GM12878 (cell line): ENCODE measurements around the gene GALNT12. TPM values are rescaled to one million over a fixed set of nuclear protein-coding genes. Genes with fewer than 3 reads are reported as not detected.

ENCODE experiments used
- ATAC-seq: fragments of 200-7000 bp; cut with Tn5 transposase; 3 replicates; pipeline ENCODE4 v1.9.1; 2020; ENCODE audit warnings: mild to moderate bottlenecking, moderate library complexity
- BruUV-seq: library from RNA; stranded (reverse); fragments of 400-500 nt; replicated peaks from 2 replicates; lab custom pipeline; 2021; lab: Mats Ljungman, UMichigan
- CTCF ChIA-PET: fragments of 300-600 bp; sonication (Branson Sonifier 250); formaldehyde crosslinking; extraction: SDS; loops from one replicate; lab custom pipeline; 2021; ENCODE audit warnings: inconsistent platforms; lab: Yijun Ruan, JAX
- POLR2A ChIA-PET: fragments of 350-600 bp; formaldehyde crosslinking; extraction: SDS; loops from one replicate; lab custom pipeline; 2021; ENCODE audit warnings: inconsistent platforms; lab: Charles Lee
- RAD21 ChIA-PET: fragments of 300-600 bp; sonication (Branson Sonifier 250); formaldehyde crosslinking; loops from one replicate; lab custom pipeline; 2023; ENCODE audit warnings: antibody characterized with exemption; ENCODE audit not compliant: unreplicated experiment; lab: Charles Lee
- SMC1A ChIA-PET: fragments of 300-600 bp; sonication (Branson Sonifier 250); formaldehyde crosslinking; loops from one replicate; lab custom pipeline; 2023; ENCODE audit not compliant: unreplicated experiment, uncharacterized antibody; lab: Charles Lee
- DNase-seq: peaks from one replicate; pipeline ENCODE4 v3.0.0-alpha.2; 2011; ENCODE audit warnings: low read depth, low spot score
- FAIRE-seq: peaks from 3 replicates; lab custom pipeline; 2011; peaks lifted over from hg19 to GRCh38; lab: Jason Lieb, UNC
- H2AFZ ChIP-seq: 2 replicates; pipeline ENCODE4 v1.6.0; 2011; ENCODE audit warnings: low read depth, low read length, control low read depth; ENCODE audit not compliant: control insufficient read depth
- H3K27ac ChIP-seq: 2 replicates; pipeline ENCODE4 v1.5.1; 2011; ENCODE audit warnings: control low read depth; ENCODE audit not compliant: control insufficient read depth, insufficient read depth
- H3K27me3 ChIP-seq, 2 experiments: replicated peaks in 1 of 2; 2 replicates each; pipeline versions ENCODE4 v1.6.0 to v1.6.1; 2011; ENCODE audit warnings: low read length in 1 of 2; ENCODE audit not compliant: control insufficient read depth in 2 of 2, insufficient read depth in 2 of 2
- H3K36me3 ChIP-seq, 2 experiments: 2 replicates each; pipeline ENCODE4 v1.5.1; 2011; ENCODE audit warnings: low read length in 1 of 2; ENCODE audit not compliant: control insufficient read depth in 2 of 2, insufficient read depth in 2 of 2
- H3K4me1 ChIP-seq: 2 replicates; pipeline ENCODE4 v1.6.1; 2011; ENCODE audit warnings: mild to moderate bottlenecking, low read length, moderate library complexity, mixed read lengths; ENCODE audit not compliant: control insufficient read depth, insufficient read depth
- H3K4me2 ChIP-seq: 2 replicates; pipeline ENCODE4 v1.6.0; 2011; ENCODE audit warnings: control low read depth; ENCODE audit not compliant: control insufficient read depth, insufficient read depth
- H3K4me3 ChIP-seq: fragments of 200-600 bp; sonication (generic); 2 replicates; pipeline ENCODE4 v1.5.1; 2016
- H3K79me2 ChIP-seq: 2 replicates; pipeline ENCODE4 v1.6.0; 2011; ENCODE audit warnings: low read length; ENCODE audit not compliant: control insufficient read depth, insufficient read depth
- H3K9ac ChIP-seq: 2 replicates; pipeline ENCODE4 v1.8.0; 2011; ENCODE audit warnings: low read length, control low read depth, mixed read lengths; ENCODE audit not compliant: control insufficient read depth, insufficient read depth
- H3K9me3 ChIP-seq: replicated peaks from 3 replicates; pipeline ENCODE4 v1.5.1; 2011; ENCODE audit warnings: mild to moderate bottlenecking, low read length; ENCODE audit not compliant: control insufficient read depth, insufficient read depth
- H4K20me1 ChIP-seq: 2 replicates; pipeline ENCODE4 v1.6.0; 2011; ENCODE audit not compliant: control insufficient read depth, insufficient read depth
- ATF7 ChIP-seq: fragments of 450-650 bp; IDR thresholded peaks from 2 replicates; pipeline ENCODE4 v1.6.1; 2016; ENCODE audit warnings: low read depth, mild to moderate bottlenecking
- BMI1 ChIP-seq: fragments of 450-650 bp; IDR thresholded peaks from 2 replicates; pipeline ENCODE4 v1.6.1; 2016; ENCODE audit warnings: mild to moderate bottlenecking, moderate library complexity, borderline replicate concordance
- ETV6 ChIP-seq, 2 experiments: fragments of 450-650 bp in 1 of 2; IDR thresholded peaks in 1 of 2; conservative IDR thresholded peaks in 1 of 2; 2 replicates each; pipeline ENCODE4 v1.6.1; 2014; ENCODE audit warnings: antibody characterized with exemption in 1 of 2, borderline replicate concordance in 1 of 2, low read depth in 1 of 2, mild to moderate bottlenecking in 1 of 2, moderate library complexity in 1 of 2
- FOS ChIP-seq: IDR thresholded peaks from 3 replicates; pipeline ENCODE4 v1.6.1; 2011; ENCODE audit warnings: borderline replicate concordance; ENCODE audit not compliant: insufficient read length; ENCODE audit errors: extremely low read depth
- HDAC6 ChIP-seq: fragments of 200-600 bp; sonication (generic); IDR thresholded peaks from one replicate; pipeline ENCODE4 v1.8.0; 2017; ENCODE audit warnings: antibody characterized with exemption; ENCODE audit not compliant: unreplicated experiment
- KDM1A ChIP-seq: fragments of 200-600 bp; sonication (generic); IDR thresholded peaks from 2 replicates; pipeline ENCODE4 v1.6.1; 2016; ENCODE audit warnings: borderline replicate concordance
- NRF1 ChIP-seq: conservative IDR thresholded peaks from 2 replicates; pipeline ENCODE4 v1.6.1; 2011; ENCODE audit warnings: mild to moderate bottlenecking, low read depth, low read length, improper control_type of control experiment
- RFX5 ChIP-seq: IDR thresholded peaks from 2 replicates; pipeline ENCODE4 v1.6.1; 2011; ENCODE audit warnings: low read depth, low read length, improper control_type of control experiment
- SMAD5 ChIP-seq: IDR thresholded peaks from 2 replicates; pipeline ENCODE4 v1.6.1; 2016; ENCODE audit warnings: antibody characterized with exemption, low read depth
- STAT1 ChIP-seq: fragments of 450-650 bp; conservative IDR thresholded peaks from 2 replicates; pipeline ENCODE4 v1.6.1; 2014; ENCODE audit warnings: antibody characterized with exemption, mild to moderate bottlenecking
- TCF7 ChIP-seq: IDR thresholded peaks from 2 replicates; pipeline ENCODE4 v1.6.1; 2014; ENCODE audit warnings: antibody characterized with exemption, borderline replicate concordance
- ZNF622 ChIP-seq: fragments of 450-650 bp; IDR thresholded peaks from 2 replicates; pipeline ENCODE4 v1.6.1; 2017; ENCODE audit warnings: mild to moderate bottlenecking, inconsistent platforms
- WGBS: methylation state at CpG from one replicate; pipeline ENCODE4 v1.1.6; 2016; ENCODE audit warnings: low lambda C conversion rate; ENCODE audit not compliant: insufficient replicate concordance, insufficient coverage; ENCODE audit errors: missing lambda C conversion rate; 5-methylcytosine and 5-hydroxymethylcytosine counted together
- in situ Hi-C: fragments of 300-500 bp; cut with MboI; formaldehyde crosslinking; loops from 9 replicates; pipeline ENCODE4 v1.14.3; 2018; ENCODE audit warnings: mixed read lengths
- intact Hi-C: fragments of 100-400 bp; cut with micrococcal nuclease; formaldehyde crosslinking; loops from one replicate; pipeline ENCODE4 v1.14.2; 2022; ENCODE audit not compliant: unreplicated experiment
- polyA plus RNA-seq, 11 experiments: library from polyadenylated mRNA; depleted of rRNA in 4 of 11; unstranded in 6 of 11; stranded (reverse) in 5 of 11; fragments of >200 nt; fragmentation: Nextera tagmentation in 4 of 11; fragmentation: Illumina TruSeq in 1 of 11; extraction: Ambion mirVana in 4 of 11; extraction: Trizol in 1 of 11; gene quantifications; 1 replicate in 1 of 11; 2 replicates in 10 of 11; pipeline versions ENCODE4 v1.2.1 to v1.2.3, GENCODE V29; 2011 to 2016; ENCODE audit warnings: inconsistent platforms in 2 of 11, missing spikeins in 2 of 11, low read depth in 1 of 11
- total RNA-seq, 4 experiments: library from RNA; depleted of rRNA in 3 of 4; stranded (reverse); fragments of >200 nt in 3 of 4; fragmentation: Illumina TruSeq in 1 of 4; extraction: Trizol in 1 of 4; gene quantifications; 2 replicates each; pipeline versions ENCODE4 v1.2.1 to v1.2.3, GENCODE V29; 2013 to 2021
- TF ChIP-seq, protein P1 (sequence below): IDR thresholded peaks from 2 replicates; pipeline ENCODE4 v1.6.1; 2011; ENCODE audit warnings: borderline replicate concordance, low read depth, mild to moderate bottlenecking, moderate library complexity, mixed read lengths, low read length; ENCODE audit not compliant: insufficient read depth; ENCODE audit errors: extremely low read length
- TF ChIP-seq, protein P2 (sequence below): fragments of 450-650 bp; conservative IDR thresholded peaks from 2 replicates; pipeline ENCODE4 v1.6.1; 2017; ENCODE audit warnings: mild to moderate bottlenecking, moderate library complexity
- TF ChIP-seq, protein P3 (sequence below): fragments of 450-650 bp; formaldehyde crosslinking; IDR thresholded peaks from 2 replicates; pipeline ENCODE4 v1.5.0; 2022; ENCODE audit warnings: mild to moderate bottlenecking, missing genetic modification characterization

GALNT12 gene
- total and polyA plus RNA-seq, 10 of the 15 experiments (the other 5 are each of a cell fraction or from before 2014, with no cell fraction given) = 0.13 to 5.3 (median 3.2) TPM

DNA sequence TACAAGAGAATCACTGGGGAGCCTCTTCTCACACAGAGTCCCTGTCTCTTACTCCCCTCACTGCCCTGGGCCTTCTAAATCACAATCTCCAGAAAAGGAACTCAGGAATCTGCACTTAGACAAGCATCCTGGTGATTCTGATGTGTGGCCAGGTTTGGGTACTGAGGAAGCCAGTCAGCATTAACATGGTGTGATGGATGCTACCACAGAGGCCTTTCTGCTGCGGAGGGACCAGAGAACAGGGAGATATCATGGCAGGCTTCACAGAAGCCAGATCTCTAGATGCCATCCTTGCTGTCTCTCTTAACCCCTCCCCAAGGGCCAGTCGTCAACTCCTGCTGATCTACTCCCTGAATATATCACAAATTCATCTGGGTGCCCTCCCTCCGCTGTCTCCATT lies 12.7 kb upstream of the GALNT12 start:
- CTCF ChIA-PET = interaction anchor here (1.0 to 1.3 kb wide), 3 partner anchors 13 to 479 kb away, joined by 3 to 5 read pairs (median 4); partner anchors contain the start of gene GALNT12
- no TSS peak for BruUV-seq
- intact Hi-C loops = no loop called here
- WGBS = 93% methylated on average over 3 of the region's 3 CpGs
- no peak for DNase-seq
- Histone ChIP-seq H2AFZ (no peak overlapping the region), H3K4me3 (no peak overlapping the region), H3K27ac (no peak overlapping the region), H3K9me3 (peaks cover 2% of the 10 kb centered on the region; the same call in 2 of the 3 replicates), H3K36me3 (no peaks in the 10 kb centered on the region), H4K20me1 (no peaks in the 10 kb centered on the region)
- in situ Hi-C loops = loop anchor here (25.0 kb wide), 1 partner anchor 733 kb away; the partner anchor contains the start of gene NANS
- no peak for ATAC-seq
- TF ChIP-seq SMAD5 = no peak
- TF ChIP-seq STAT1 = no peak
- TF ChIP-seq, protein P1, sequence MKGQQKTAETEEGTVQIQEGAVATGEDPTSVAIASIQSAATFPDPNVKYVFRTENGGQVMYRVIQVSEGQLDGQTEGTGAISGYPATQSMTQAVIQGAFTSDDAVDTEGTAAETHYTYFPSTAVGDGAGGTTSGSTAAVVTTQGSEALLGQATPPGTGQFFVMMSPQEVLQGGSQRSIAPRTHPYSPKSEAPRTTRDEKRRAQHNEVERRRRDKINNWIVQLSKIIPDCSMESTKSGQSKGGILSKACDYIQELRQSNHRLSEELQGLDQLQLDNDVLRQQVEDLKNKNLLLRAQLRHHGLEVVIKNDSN = no peak
- no peak for TF ChIP-seq RFX5
- no peak for TF ChIP-seq NRF1
- TF ChIP-seq ETV6 (conservative IDR thresholded peaks at IDR 0.05 in 1 of 2, IDR thresholded peaks at IDR 0.05 in 1 of 2; ENCODE audit: borderline replicate concordance in 1 of 2, low read depth in 1 of 2) = no peak
- no peak for TF ChIP-seq TCF7
- no peak for TF ChIP-seq HDAC6
- TF ChIP-seq, protein P2, sequence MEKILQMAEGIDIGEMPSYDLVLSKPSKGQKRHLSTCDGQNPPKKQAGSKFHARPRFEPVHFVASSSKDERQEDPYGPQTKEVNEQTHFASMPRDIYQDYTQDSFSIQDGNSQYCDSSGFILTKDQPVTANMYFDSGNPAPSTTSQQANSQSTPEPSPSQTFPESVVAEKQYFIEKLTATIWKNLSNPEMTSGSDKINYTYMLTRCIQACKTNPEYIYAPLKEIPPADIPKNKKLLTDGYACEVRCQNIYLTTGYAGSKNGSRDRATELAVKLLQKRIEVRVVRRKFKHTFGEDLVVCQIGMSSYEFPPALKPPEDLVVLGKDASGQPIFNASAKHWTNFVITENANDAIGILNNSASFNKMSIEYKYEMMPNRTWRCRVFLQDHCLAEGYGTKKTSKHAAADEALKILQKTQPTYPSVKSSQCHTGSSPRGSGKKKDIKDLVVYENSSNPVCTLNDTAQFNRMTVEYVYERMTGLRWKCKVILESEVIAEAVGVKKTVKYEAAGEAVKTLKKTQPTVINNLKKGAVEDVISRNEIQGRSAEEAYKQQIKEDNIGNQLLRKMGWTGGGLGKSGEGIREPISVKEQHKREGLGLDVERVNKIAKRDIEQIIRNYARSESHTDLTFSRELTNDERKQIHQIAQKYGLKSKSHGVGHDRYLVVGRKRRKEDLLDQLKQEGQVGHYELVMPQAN = no peak
- no peak for TF ChIP-seq ZNF622
- TF ChIP-seq, protein P3, sequence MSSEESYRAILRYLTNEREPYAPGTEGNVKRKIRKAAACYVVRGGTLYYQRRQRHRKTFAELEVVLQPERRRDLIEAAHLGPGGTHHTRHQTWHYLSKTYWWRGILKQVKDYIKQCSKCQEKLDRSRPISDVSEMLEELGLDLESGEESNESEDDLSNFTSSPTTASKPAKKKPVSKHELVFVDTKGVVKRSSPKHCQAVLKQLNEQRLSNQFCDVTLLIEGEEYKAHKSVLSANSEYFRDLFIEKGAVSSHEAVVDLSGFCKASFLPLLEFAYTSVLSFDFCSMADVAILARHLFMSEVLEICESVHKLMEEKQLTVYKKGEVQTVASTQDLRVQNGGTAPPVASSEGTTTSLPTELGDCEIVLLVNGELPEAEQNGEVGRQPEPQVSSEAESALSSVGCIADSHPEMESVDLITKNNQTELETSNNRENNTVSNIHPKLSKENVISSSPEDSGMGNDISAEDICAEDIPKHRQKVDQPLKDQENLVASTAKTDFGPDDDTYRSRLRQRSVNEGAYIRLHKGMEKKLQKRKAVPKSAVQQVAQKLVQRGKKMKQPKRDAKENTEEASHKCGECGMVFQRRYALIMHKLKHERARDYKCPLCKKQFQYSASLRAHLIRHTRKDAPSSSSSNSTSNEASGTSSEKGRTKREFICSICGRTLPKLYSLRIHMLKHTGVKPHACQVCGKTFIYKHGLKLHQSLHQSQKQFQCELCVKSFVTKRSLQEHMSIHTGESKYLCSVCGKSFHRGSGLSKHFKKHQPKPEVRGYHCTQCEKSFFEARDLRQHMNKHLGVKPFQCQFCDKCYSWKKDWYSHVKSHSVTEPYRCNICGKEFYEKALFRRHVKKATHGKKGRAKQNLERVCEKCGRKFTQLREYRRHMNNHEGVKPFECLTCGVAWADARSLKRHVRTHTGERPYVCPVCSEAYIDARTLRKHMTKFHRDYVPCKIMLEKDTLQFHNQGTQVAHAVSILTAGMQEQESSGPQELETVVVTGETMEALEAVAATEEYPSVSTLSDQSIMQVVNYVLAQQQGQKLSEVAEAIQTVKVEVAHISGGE = no peak
- no peak for TF ChIP-seq KDM1A
- TF ChIP-seq FOS = no peak
- no peak for TF ChIP-seq BMI1
- no peak for TF ChIP-seq ATF7
- TF ChIP-seq, all 136 proteins: peak for 0
- ChIA-PET POLR2A (no interaction called here), SMC1A (no interaction called here), RAD21 (no interaction called here)
- Histone ChIP-seq H3K4me2 (no peak overlapping the region), H3K4me1 (peaks cover 3% of the 10 kb centered on the region; the same call in 1 of the 2 replicates), H3K9ac (no peak overlapping the region), H3K27me3 (peaks cover 0 to 2% of the 10 kb centered on the region in 2 experiments; a peak in 1 of 4 replicates), H3K79me2 (no peaks in the 10 kb centered on the region)
- no peak for FAIRE-seq
